SW480 (cell line): ENCODE data around the gene TBCE.
A peak's percentile ranks its signal among the peaks of the same experiment; 100 is the strongest.

Experiments
- DNase-seq: peaks from one replicate; pipeline ENCODE4 v3.0.0-alpha.2; 2016; ENCODE audit warnings: low spot score

Gene TBCE

DNA sequence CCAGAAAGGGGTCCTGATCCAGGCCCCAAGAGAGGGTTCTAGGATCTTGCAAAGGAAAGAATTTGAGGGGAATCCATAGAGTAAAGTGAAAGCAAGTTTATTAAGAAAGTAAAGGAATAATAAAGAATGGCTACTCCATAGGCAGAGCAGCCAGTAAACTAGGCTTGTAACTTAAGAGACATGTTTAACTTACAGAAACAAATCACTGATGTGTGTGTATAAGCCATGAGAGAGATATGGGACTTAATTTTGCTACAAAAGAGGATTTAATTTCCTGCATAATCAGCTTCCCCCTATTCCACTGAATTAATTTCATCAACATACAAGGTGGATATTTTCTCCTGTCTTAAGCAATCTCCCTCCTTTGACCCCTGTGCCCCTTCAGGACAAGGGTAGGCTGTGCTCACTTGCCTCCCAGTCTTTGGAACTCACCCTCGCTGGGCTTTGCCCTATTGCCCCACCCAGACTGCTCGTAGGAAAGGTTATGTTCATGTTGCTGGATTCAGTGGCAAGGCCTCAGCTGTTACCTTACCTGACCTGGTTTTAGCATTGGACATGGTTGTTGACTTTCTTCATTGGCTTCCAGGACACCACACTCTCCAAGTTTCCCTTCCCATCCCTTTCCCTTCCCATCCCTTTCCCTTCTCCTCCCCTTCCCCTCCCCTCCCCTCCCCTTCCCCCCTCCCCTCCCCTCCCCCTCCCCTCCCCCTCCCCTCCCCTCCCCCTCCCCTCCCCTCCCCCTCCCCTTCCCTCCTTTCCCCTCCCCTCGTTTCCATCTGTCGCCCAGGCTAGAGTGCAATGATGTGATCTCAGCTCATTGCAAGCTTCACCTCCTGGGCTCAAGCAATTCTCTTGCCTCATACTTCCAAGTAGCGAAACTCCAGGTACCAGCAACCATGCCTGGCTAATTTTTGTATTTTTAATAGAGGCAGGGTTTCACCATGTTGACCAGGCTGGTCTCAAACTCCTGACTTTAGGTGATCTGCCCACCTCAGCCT is 44.6 kb downstream of the TBCE start:
- peak; percentile 38 for DNase-seq

- peak; percentile 75 for DNase-seq
These were observed 48.0 kb downstream of the TBCE start for GRCh38 chr1:235415008-235415904.

GRCh38 chr1:235416662-235417049 is 49.4 kb downstream of the TBCE start:
- no peak for DNase-seq

DNA sequence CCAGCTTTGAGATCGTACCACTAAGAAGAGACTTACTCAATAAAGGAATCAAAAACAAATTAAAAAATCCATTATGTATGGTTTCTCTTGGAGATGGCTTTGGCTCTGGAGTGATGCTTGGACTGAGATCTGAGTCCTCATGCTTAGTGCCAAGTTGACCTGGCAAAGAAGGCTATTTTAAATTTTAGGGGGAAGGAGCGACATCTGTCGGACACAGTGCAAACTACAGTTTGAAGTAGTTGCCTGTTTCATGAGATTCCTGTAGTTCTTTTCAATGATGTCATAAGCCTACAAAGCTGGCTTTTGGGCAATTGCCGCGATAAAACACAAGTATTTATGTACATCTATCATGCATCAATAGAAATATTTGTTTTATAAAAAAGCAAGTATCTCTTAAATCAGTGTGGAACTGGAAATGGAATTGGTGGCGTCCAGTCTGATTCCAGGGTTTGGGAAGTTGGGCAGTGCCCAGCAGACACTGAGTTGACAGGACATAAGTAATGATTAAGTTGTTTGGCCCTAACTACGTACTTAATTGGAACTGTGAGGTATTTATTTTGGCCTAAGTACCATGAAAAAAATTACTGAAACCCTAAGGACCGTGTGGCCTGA is 50.0 kb downstream of the TBCE start:
- peak; percentile 59 for DNase-seq

DNA sequence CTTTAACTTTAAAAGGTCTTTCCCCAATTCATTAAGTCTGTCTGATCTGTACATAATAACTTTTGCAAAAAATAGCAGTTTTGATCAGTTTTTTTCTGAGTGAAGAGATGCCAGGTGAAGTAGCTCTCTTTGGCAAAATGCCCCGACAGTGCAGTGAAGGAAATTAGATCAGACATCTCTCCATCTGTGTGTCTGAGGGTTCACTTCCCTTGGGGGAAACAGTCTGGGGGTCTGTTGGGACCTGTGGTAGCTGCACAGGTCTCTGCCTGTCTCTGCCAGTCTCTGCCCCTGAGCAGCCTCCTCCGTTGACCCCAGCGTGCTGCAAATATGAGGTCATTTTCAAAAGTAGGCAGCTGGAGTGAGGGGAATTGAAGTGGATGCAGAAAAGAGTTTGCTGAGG is 54.5 kb downstream of the TBCE start:
- DNase-seq = no peak

GRCh38 chr1:235423214-235423652 is 56.0 kb downstream of the TBCE start:
- DNase-seq = no peak

DNA sequence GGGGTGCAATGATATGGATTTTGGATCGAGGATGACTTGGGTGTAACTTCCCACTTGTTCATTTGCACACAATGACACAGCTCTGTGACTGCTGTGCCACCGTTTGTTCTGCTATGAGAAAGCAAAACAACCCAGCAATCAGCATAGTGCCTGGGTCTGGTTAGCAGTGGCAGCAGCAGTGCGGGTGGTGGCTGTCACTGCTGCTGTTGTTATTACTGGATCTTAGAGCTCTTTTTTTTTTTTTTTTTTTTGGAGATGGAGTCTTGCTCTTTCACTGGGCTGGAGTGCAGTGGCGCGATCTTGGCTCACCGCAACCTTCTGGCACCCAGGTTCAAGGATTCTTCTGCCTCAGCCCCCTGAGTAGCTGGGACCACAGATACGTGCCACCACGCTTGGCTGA is 56.9 kb downstream of the TBCE start:
- no peak for DNase-seq

GRCh38 chr1:235425357-235425756 is 58.1 kb downstream of the TBCE start:
- DNase-seq = no peak

DNA sequence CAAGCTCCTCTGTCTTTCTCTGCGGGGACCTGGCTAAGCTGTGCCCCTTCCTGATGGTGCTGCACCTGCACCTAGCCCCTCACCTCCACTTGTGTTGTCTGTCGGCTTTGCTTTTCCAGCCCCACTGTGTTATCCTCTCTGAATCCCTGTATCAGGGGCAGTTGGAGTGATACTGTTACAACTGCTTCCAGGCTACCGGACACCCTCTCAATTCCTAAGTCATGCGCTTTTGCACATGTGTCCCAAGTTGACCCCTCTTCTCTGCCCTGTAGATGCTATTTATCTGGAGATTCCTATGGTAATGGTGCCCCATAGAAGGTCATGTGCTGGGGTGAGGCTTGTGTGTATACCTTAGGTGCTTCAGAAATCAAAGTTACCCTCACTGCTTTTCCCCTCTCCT is 58.9 kb downstream of the TBCE start:
- no peak for DNase-seq

GRCh38 chr1:235426680-235427079 is 59.5 kb downstream of the TBCE start:
- no peak for DNase-seq

DNA sequence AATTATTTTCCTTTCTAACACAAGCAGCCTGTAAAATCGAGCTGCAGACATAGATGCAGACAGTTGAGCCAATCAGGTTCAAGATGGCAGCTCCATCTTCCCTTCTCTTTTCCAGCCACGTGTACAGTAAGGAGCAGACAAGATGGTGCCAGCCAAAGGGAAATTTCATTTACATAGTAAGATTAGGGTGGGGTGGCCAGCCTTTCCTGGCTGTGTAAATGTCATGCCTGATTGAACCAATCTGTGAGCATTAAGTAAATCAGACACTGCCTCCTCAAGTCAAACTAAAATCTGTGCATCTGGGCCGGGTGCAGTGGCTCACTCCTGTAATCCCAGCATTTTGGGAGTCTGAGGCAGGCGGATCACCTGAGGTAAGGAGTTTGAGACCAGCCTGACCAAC is 60.2 kb downstream of the TBCE start:
- DNase-seq = no peak

GRCh38 chr1:235429143-235429542 is 61.9 kb downstream of the TBCE start:
- DNase-seq = peak; percentile 52

DNA sequence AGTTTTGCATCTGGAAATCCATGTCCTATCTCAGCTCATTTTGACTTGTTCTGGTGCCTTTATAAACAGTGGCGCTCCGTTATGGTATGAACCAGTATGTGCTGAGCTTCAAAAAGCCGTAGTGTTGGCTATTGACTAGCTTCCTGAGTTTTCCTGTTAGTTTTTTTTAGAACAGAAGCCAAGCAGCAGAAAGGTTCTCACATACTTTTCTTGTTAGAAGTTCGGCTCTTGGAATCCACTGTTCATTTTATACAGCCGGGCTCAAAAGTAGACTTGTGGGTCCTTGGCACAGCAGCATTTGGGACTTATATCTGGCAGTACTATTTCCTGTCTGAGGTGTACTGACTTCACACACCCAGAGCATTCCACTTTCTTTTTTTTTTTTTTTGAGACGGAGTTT is 63.8 kb downstream of the TBCE start:
- no peak for DNase-seq

DNA sequence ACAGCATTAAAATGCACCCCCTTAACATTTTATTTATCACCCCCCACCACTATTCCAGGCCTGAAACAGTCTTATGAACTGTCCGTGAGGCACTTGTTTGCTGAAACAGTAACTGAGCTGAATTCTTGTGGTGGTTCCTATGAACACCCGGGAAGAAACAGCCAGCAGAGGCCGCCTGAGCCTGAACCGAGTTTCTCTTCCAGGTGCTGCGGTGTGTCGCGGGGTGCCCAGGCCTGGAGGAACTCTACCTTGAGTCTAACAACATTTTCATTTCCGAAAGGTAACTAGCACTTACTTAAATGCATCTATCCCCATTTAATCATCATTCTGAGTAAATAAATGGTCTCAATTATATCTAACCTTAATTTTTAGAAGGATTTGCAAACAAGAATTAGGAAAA is 66.8 kb downstream of the TBCE start:
- no peak for DNase-seq

GRCh38 chr1:235441159-235441685 is 74.0 kb downstream of the TBCE start:
- peak; percentile 11 for DNase-seq

DNA sequence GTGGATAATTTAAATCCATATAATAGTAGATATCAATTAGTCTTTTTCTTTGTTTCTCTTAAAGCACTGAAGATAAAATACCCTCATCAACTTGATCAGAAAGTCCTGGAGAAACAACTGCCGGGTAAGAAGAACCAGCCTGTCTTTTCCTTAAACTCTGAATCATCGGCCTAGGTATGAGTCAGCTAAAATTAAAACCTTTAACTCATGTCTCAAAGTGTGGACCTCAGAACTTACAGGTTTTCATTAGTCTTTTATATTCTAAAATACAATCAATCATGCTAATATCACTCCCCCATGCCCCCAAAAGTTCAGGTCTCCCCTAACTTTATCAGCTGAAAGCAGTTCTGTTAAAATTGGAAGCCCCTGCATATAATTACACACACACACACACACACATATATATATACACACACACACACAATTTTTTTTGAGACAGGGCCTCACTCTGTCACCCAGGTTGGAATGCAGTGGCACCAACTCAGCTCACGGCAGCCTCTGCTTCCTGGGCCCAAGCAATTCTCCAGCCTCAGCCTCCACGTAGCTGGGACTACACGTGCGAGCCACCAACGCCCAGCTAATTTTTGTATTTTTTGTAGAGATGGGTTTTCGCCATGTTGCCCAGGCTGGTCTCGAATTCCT is 75.7 kb downstream of the TBCE start:
- no peak for DNase-seq

- no peak for DNase-seq
These were observed 81.4 kb downstream of the TBCE start for GRCh38 chr1:235448616-235449015.

DNA sequence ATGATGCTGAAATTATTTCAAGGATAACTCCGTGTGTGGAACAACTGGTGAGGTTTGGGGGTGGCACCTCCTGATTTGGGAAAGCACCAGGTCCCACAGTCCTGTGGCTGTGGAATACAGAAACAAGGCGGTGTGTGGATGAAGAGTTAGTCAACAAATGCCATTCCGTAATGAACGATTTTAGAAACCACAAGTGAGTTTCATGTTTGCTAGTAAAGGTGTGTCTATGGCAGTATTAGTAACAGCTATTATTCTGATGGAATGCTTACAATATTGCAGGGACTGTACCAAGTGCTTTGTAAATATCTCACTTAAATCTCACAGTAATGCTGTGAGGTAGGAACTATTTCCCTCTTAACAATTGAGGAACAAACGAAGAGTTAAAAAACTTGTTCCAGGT is 83.2 kb downstream of the TBCE start:
- no peak for DNase-seq

GRCh38 chr1:235450886-235451483 is 83.8 kb downstream of the TBCE start:
- no peak for DNase-seq

DNA sequence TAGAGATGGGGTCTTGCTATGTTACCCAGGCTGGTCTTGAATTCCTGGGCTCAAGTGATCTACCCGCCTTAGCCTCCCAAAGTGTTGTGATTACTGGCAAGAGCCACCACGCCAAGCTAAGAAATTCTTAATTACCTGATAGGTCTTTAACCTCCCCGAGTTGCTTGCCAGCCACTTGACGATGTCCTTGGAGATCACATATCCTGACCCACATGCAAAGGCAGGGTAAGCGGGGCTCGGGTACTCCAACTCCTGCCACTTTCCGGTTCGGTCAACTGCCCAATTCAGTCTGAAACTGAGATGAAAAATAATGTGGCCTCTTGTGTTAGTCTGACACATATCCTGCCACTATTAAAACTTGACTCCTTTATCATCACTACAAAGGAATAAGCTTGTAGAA is 86.8 kb downstream of the TBCE start:
- DNase-seq = no peak

DNA sequence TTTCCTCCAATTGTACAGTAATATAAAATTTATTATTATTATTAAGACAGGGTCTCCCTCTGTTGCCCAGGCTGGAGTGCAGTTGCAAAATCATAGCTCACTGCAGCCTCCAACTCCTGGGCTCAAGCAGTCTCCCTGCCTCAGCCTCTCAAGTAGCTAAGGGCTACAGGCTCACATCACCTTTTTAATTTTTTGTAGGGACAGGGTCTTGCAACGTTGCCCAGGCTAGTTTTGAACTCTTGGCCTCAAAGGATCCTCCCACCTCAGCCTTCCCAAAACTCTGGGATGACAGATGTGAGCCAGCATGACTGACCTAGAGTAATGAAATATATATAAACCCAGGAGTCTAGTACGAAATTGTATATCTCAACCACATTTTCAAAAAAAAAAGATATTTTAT is 87.9 kb downstream of the TBCE start:
- no peak for DNase-seq
